Activated CD4-positive, CD25-positive, alpha-beta regulatory T cell treated with anti-CD3 and anti-CD28 coated beads, Interleukin-2, amount 50 U/mL, for 72 hours (primary cell): ENCODE results near the gene SRPK1.

ENCODE experiments used
- DNase-seq: peaks from one replicate; pipeline ENCODE4 v3.0.0; 2021

Gene SRPK1

DNA sequence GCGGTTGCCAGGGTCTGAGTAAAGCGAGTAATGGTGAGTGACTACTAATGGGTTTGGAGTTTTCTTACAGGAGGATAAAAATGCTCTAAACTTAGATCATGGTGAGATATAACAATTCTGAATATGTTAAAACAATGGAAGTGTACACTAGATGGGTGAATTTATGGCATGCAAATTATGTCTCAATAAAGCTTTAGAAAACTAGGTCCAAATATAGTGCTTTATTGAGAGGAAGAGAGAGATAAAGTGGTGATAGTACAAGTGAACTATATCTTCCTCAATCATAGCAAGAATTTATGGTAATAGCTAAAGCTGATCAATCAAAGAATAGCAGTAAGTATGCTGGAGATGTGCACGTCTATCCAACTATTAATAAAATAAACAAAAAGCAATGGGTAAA lies 23.9 kb downstream of the SRPK1 start:
- DNase-seq, result no peak

DNA sequence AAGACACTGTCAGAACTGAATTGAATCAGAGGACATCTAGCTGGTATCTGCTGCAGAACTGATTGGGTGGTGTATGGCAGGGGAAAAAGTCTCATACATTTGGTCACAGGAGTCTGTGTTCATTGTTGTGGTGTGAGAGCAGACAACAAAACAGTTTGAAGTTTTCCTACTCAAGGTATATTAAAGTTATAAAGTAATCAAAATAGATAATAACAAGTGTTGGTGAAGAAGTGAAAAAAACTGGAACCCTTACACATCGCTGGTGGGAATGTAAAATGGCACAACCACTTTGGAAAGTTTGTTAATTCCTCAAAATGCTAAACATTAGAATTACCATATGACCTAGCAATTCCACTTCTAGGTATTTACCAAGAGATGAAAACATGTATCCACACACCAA lies 24.7 kb downstream of the SRPK1 start:
- no peak for DNase-seq

DNA sequence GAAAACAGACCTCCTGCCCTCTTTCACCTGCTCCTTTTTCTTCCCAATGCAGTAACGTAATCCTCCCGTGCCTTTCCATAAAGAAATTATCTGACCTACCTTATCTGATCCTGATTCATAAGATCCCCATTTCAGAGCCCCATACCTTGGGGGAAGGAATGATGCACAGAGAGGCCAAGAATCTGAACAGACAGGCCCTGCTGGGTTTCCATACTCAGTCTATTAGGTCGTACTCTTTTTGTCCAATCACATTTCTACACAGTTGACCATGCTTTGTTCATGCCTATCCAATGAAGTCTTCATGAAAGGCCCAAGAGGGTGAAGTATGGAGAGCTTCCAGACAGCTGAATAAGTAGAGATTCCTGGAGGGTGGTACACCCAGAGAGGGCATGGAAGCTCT lies 25.3 kb downstream of the SRPK1 start:
- DNase-seq, result no peak

GRCh38 chr6:35894776-35895175 lies 26.1 kb downstream of the SRPK1 start:
- no peak for DNase-seq

DNA sequence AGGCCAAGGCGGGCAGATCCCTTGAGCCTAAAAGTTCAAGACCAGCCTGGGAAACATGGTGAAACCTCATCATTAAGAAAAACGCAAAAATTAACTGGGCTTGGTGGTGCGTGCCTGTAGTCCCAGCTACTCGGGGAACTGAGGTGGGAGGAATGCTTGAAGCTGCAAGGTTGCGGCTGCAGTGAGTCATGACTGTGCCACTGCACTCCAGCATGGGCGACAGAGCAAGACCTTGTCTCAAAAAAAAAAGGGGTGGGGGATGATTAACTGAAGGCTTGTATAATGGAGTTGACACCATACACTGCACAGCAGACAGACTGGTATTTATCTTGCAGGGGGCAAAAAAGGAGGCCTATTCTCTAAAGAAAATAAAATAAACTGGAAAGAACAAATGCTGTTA lies 27.7 kb downstream of the SRPK1 start:
- DNase-seq, result no peak

DNA sequence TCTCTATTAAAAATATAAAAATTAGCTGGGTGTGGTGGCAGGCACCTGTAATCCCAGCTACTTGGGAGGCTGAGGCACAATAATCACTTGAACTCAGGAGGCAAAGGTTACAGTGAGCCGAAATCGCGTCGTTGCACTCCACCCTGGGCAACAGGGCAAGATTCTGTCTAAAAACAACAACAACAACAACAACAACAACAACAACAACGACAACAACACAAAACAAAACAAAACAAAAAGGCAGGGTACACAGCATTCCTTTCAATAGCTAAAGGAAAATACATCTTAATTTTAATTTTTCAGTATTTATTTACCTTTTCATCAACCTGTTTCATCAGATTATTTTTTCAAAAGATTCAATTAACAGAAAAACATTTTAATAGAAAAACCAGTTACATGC lies 28.4 kb downstream of the SRPK1 start:
- DNase-seq, result no peak

DNA sequence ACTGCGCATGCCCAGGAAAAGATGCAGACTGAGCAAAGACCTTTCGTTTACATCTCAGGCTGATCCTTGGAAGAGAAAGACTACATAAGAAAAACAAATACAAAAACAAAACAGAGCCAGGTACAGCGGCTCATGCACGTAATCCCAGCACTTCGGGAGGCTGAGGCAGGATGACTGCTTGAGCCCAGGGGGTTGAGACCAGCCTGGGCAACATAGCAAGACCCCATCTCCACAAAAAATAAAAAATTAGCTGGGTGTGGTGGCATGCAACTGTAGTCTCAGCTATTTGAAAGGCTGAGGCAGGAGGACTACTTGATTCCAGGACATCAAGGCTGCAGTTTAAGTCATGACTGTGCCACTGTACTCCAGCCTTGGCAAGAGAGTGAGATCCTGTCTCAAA lies 41.7 kb downstream of the SRPK1 start:
- no peak for DNase-seq

- DNase-seq, result no peak
Observed at GRCh38 chr6:35876902-35877301, 44.0 kb downstream of the SRPK1 start.

DNA sequence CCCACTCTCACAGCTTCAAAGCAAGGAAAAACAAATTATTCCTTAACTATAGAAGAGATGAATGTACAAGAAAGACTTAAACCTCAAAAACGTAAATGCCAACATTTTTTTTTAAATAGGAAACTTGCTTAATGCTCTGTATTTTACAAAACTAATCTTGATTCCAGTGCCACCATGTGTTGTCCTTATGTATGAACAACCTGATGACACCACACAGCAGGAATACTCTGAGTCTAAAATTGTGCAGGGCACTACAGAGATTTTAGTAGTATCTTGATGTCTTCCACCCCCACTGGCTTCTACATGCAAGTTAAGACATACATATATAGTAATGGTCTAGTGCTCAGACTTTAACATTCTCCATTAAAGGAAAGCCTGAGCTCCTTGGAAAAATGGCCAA lies 46.2 kb downstream of the SRPK1 start:
- no peak for DNase-seq

DNA sequence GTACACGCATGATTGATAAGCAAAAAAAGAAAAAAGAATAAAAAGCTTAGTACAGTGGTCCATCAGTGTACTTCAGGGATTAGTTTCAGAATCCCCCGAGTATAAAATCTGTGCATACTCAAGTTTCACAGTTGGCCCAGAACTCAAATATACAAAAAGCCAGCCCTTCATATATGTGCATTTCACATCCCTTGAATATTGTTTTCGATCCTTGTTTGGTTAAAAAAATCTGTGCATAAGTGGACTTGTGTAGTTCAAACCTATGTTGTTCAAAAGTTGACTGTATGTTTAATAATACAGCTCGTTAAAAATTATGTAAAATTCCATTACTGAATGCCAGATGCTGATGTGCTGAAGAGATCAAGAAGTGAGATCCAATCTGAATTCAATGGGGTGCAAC lies 61.5 kb downstream of the SRPK1 start:
- DNase-seq, result no peak

- no peak for DNase-seq
Observed at GRCh38 chr6:35857853-35858252, 63.0 kb downstream of the SRPK1 start.

DNA sequence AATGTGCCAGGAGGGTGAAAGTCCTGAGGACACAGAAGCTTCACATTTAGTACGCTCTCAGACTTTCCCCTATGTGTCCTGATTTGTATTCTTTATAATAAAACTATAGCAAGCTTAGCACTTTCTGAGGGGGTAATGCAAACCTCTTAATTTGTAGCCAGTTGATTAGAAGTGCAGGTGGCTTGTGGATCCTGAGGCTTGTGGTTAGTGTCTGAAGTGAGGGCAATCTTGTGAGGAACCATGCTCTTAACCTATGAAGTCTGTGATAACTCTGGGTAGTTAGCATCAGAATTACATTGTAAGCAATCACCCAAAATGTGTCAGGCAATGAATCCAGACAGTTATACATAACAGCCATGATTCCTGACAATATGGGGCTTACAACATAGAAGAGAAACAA lies 64.6 kb downstream of the SRPK1 start:
- no peak for DNase-seq

DNA sequence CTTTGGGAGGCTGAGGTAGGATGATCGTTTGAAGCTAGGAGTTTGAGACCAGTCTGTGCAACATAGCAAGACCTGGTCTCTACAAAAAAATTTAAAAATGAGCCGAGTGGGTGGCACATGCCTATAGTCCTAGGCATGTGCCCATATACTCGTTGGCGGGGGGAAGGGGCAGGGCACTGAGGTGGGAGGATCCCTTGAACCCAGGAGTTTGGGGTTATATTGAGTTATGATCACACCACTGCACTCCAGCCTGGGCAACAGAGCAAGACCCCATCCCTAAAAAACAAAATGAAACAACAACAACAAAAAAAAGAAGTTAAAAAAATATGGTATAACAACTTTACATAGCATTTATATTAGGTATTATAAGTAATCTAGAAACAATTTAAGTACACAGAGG lies 67.9 kb downstream of the SRPK1 start:
- no peak for DNase-seq

GRCh38 chr6:35850208-35850607 lies 70.7 kb downstream of the SRPK1 start:
- DNase-seq, result no peak

DNA sequence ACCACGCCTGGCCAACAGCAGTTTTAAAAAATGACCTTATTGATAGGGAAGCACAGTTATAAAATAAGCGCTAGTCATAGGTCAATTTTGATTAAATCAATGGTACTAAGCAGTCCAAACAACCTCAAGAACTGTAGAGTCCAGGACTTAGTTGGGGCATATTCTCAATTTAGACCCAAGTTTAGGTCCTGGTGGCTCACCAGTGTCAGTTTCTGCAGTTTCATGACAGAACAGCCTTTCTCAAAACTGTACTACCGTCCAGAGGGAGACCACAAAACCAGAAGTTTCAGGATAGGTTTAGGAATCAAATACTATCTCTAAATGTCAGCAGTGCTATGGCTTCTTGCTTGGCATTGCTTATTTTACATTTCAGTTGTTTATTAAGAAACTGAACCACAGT lies 76.6 kb downstream of the SRPK1 start:
- DNase-seq, result no peak

GRCh38 chr6:35842381-35842780 lies 78.5 kb downstream of the SRPK1 start:
- DNase-seq, result no peak

- no peak for DNase-seq
Observed at GRCh38 chr6:35839019-35839418, 81.9 kb downstream of the SRPK1 start.

GRCh38 chr6:35833536-35833935 lies 87.4 kb downstream of the SRPK1 start:
- DNase-seq, result no peak

GRCh38 chr6:35831257-35832007 lies 89.5 kb downstream of the SRPK1 start:
- no peak for DNase-seq

GRCh38 chr6:35829306-35829705 lies 91.6 kb downstream of the SRPK1 start:
- no peak for DNase-seq

GRCh38 chr6:35824552-35825192 lies 96.2 kb downstream of the SRPK1 start:
- DNase-seq, result no peak

GRCh38 chr6:35823601-35824000 lies 97.3 kb downstream of the SRPK1 start:
- DNase-seq, result no peak

- no peak for DNase-seq
Observed at GRCh38 chr6:35817515-35817914, 103.4 kb downstream of the SRPK1 start.

DNA sequence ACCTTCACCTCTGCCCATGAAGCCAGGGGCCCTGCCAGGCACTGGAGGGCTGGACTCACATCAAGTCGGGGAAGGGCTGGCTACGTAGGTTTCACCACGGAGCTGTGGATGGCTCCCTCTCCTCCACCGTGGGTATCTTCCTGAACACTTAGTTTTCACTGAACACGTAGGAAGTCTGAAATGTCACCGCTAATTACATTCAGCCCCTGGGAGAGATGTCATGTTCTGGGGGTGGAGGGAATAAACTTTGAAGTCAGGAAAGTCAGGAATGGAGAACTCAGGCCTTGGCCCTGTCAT lies 109.3 kb downstream of the SRPK1 start:
- DNase-seq, result no peak
